ENCODE measurements around the gene GCHFR.

Gene GCHFR

DNA sequence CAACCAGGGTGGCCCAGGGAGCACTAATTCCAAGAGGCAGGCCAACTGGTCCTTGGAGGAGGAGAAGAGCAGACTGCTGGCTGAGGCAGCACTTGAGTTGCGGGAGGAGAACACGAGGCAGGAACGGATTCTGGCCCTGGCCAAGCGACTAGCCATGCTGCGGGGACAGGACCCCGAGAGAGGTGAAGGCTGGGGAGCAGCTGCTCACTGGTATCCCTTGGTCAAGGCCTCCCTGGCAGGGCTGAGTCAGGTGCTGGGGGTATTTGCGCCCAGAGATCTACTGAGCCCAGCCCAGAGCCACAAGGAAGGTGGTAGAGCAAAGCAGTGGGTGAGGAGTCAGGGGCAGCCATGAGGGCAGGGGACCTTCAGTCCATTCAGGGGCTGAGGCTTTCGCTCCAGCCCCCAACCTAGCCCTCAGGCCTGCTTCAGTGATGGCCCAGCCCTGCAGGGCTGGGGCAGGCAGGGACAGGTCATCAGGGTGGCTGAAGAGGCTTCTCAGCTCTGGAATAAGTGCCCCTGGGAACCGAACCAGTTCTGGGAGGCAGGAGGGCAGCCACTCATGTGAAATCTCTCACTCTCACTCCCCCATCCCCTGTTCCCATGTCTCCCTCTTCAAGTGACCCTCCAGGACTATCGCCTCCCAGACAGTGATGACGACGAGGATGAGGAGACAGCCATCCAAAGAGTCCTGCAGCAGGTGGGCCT is 49.0 kb downstream of the GCHFR start:
- DNase-seq (ENCODE audit: low spot score) = no peak

DNA sequence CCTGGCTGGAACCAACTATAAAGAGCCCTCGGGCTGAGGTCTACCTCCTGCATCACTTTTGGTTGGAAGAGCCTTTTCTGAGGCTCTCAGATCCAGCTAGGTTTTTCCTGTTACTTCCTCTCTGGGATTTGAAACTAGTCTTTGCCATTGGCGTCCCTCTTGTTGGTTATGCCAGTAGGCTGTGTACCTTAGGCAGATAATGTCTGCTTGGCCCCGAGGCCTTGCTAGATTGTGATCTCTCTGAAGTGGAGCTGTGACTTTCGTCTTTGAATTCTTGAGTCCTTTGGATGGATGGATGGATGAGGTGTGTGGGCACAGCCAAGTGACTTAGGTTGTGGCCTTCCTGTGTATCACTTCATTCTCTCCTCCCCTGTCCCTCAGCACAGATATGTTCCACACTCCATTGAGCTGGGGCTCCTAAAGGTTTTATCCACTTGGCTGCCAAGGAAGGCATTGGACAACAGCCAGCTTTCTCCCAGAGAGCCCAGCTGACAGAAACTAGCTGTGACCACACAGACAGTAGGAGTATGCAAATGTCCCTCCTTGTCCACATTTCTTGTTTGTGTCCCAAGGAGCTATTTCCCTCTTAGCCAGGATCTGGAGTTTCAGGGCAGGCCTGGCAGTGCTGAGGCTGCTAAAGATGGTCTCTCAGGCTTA is 51.3 kb downstream of the GCHFR start:
- no peak for DNase-seq (ENCODE audit: low spot score)

Data from hematopoietic multipotent progenitor cell treated with erythropoietin and hydrocortisone succinate and interleukin-3 and kit ligand, for 17 days (in vitro differentiated cells).